Panc1 (cell line): Measurements from ENCODE around the gene EID2B. TPM values are rescaled to one million over a fixed set of nuclear protein-coding genes. Genes with fewer than 3 reads are reported as not detected.
A peak's percentile ranks its signal among the peaks of the same experiment; 100 is the strongest.

Experiments used
- ATAC-seq: fragments of 200-7000 bp; cut with Tn5 transposase; 2 replicates; pipeline ENCODE4 v1.9.1; 2020; ENCODE audit warnings: mild to moderate bottlenecking, moderate library complexity
- BruUV-seq: library from RNA; stranded (reverse); fragments of 400-500 nt; replicated peaks from 2 replicates; lab custom pipeline; 2021; lab: Mats Ljungman, UMichigan
- CTCF ChIA-PET: fragments of 300-600 bp; sonication (Branson Sonifier 250); formaldehyde crosslinking; loops from one replicate; lab custom pipeline; 2022; ENCODE audit warnings: antibody characterized with exemption; lab: Charles Lee
- POLR2A ChIA-PET: fragments of 300-600 bp; sonication (Branson Sonifier 250); formaldehyde crosslinking; loops from one replicate; lab custom pipeline; 2022; ENCODE audit warnings: antibody characterized with exemption; lab: Charles Lee
- DNase-seq: peaks from one replicate; pipeline ENCODE4 v3.0.0-alpha.2; 2010; ENCODE audit warnings: low read depth, low spot score
- H3K27ac ChIP-seq: 2 replicates; pipeline ENCODE4 v1.5.1; 2011; ENCODE audit warnings: mild to moderate bottlenecking, low read length, inconsistent platforms
- H3K27me3 ChIP-seq: fragments of 200-500 bp; sonication (Bioruptor generic); 2 replicates; pipeline ENCODE4 v1.6.0; 2014; ENCODE audit warnings: low read length, inconsistent platforms; ENCODE audit not compliant: control insufficient read depth, insufficient read depth
- H3K36me3 ChIP-seq: fragments of 200-500 bp; sonication (Bioruptor generic); 2 replicates; pipeline ENCODE4 v1.5.1; 2014; ENCODE audit warnings: inconsistent platforms, mild to moderate bottlenecking, low read length, moderate library complexity; ENCODE audit not compliant: control insufficient read depth, insufficient read depth
- H3K4me1 ChIP-seq: 2 replicates; pipeline ENCODE4 v1.5.1; 2011; ENCODE audit warnings: inconsistent platforms, mild to moderate bottlenecking, low read length, moderate library complexity; ENCODE audit not compliant: control insufficient read depth, insufficient read depth
- H3K4me3 ChIP-seq, 2 experiments: 2 replicates each; pipeline ENCODE4 v1.5.1; 2011 to 2012; ENCODE audit warnings: low read depth in 2 of 2, low read length in 2 of 2, mild to moderate bottlenecking in 2 of 2, inconsistent platforms in 1 of 2, moderate library complexity in 1 of 2
- H3K9me3 ChIP-seq: fragments of 200-500 bp; sonication (Bioruptor generic); 2 replicates; pipeline ENCODE4 v1.5.1; 2014; ENCODE audit warnings: low read depth, mild to moderate bottlenecking, inconsistent platforms, low read length, moderate library complexity; ENCODE audit not compliant: control insufficient read depth, insufficient read depth
- CTCF ChIP-seq: fragments of 450-650 bp; IDR thresholded peaks from 2 replicates; pipeline ENCODE4 v1.5.1; 2017; ENCODE audit warnings: mild to moderate bottlenecking
- POLR2AphosphoS5 ChIP-seq: IDR thresholded peaks from 2 replicates; pipeline ENCODE4 v1.6.1; 2012; ENCODE audit warnings: mild to moderate bottlenecking, low read depth, low read length, moderate library complexity
- REST ChIP-seq, 2 experiments: IDR thresholded peaks; 2 replicates each; pipeline ENCODE4 v1.6.1; 2011 to 2012; ENCODE audit warnings: low read depth in 2 of 2, control low read depth in 1 of 2, low read length in 1 of 2, mild to moderate bottlenecking in 1 of 2, moderate library complexity in 1 of 2; ENCODE audit not compliant: insufficient read depth in 1 of 2
- SIN3A ChIP-seq: IDR thresholded peaks from 2 replicates; pipeline ENCODE4 v1.6.1; 2012; ENCODE audit warnings: low read depth, mild to moderate bottlenecking, low read length, moderate library complexity, borderline replicate concordance; ENCODE audit not compliant: insufficient read depth
- TCF7L2 ChIP-seq: IDR thresholded peaks from 2 replicates; pipeline ENCODE4 v1.6.1; 2011; ENCODE audit warnings: mild to moderate bottlenecking, low read depth, low read length, inconsistent platforms
- in situ Hi-C: cut with HindIII; loops from 2 replicates; pipeline ENCODE4 v1.10.0; 2016; ENCODE audit warnings: low sequenced_read_pairs, low pct_unique_long_range_greater_than_20kb
- intact Hi-C: fragments of 100-400 bp; cut with micrococcal nuclease; formaldehyde crosslinking; loops from one replicate; pipeline ENCODE4 v1.10.0; 2022; ENCODE audit not compliant: unreplicated experiment
- total RNA-seq: library from RNA; stranded (reverse); gene quantifications from one replicate; pipeline ENCODE4 v1.2.1, GENCODE V29; 2021; ENCODE audit not compliant: unreplicated experiment

EID2B gene
- total RNA-seq, 1 experiment from 2014 or later = 37.7 TPM

DNA sequence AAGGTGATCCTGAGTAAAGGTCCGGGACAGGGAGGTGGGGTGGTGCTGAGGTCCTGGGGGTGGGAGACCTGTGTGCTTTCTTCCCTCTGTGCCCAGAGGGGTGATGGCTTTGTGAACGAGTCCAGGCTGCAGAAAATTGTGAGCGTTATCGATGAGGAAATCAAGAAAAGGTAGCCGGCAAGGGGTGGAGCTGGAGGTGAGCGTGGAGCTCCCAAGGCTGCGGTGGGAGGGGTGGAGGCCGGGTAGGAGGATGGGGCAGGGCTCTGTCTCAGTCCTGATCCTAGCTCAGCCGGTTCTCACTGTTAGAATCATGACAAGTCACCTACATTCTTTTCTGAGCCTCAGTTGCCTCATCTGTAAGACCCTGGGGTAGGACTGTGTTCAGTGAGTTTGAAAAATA, 13.7 kb downstream of the EID2B start:
- Histone ChIP-seq H3K36me3 (no peaks in the 10 kb centered on the region), H3K9me3 (no peaks in the 10 kb centered on the region), H3K4me1 (peaks cover 26% of the 10 kb centered on the region), H3K27ac (peak overlapping the region; percentile 0), H3K4me3 (no peak overlapping the region), H3K27me3 (peaks cover 22% of the 10 kb centered on the region)
- TF ChIP-seq POLR2AphosphoS5 (no peak), SIN3A (no peak), TCF7L2 (no peak), REST (IDR thresholded peaks at IDR 0.05; ENCODE audit: insufficient read depth in 1 of 2, low read depth in 2 of 2, low read length in 1 of 2) (no peak), CTCF (no peak)
- CTCF ChIA-PET = interaction anchor here (0.5 to 3.9 kb wide), 19 partner anchors 8 to 823 kb away, joined by 3 to 49 read pairs (median 7); partner anchors contain the start of genes DLL3, EID2, EID2B and SUPT5H
- intact Hi-C loops = no loop called here
- BruUV-seq = no TSS peak
- DNase-seq (no peak), ATAC-seq (peak; percentile 17)
- in situ Hi-C loops = no loop called here
- POLR2A ChIA-PET = interaction anchor here (0.5 to 3.5 kb wide), 14 partner anchors 9 to 625 kb away, joined by 3 to 43 read pairs (median 6); partner anchors contain the start of genes EID2, EID2B, RPS16 and TIMM50

GRCh38 chr19:39518458-39518857, 14.2 kb downstream of the EID2B start:
- intact Hi-C loops = no loop called here
- TF ChIP-seq CTCF (no peak), POLR2AphosphoS5 (no peak), TCF7L2 (no peak), REST (IDR thresholded peaks at IDR 0.05; ENCODE audit: insufficient read depth in 1 of 2, low read depth in 2 of 2, low read length in 1 of 2) (no peak)
- POLR2A ChIA-PET = interaction anchor here (0.6 to 3.5 kb wide), 13 partner anchors 9 to 303 kb away, joined by 3 to 43 read pairs (median 6); partner anchors contain the start of genes EID2, EID2B, RPS16 and TIMM50

More at GRCh38 chr19:39518458-39518857, 14.2 kb downstream of the EID2B start:
- CTCF ChIA-PET = interaction anchor here (0.5 to 3.9 kb wide), 19 partner anchors 8 to 823 kb away, joined by 3 to 49 read pairs (median 6); partner anchors contain the start of genes DLL3, EID2, EID2B and RPS16
- H3K36me3 ChIP-seq = no peaks in the 10 kb centered on the region
- H3K4me3 ChIP-seq = no peak overlapping the region
- H3K27ac ChIP-seq = peak overlapping the region; percentile 0
- H3K27me3 ChIP-seq = peaks cover 23% of the 10 kb centered on the region
- in situ Hi-C loops = no loop called here
- no TSS peak for BruUV-seq
- no peaks in the 10 kb centered on the region for H3K9me3 ChIP-seq
- DNase-seq (no peak), ATAC-seq (peak; percentile 10)
- peaks cover 26% of the 10 kb centered on the region for H3K4me1 ChIP-seq
